Activated CD8-positive, alpha-beta memory T cell treated with anti-CD3 and anti-CD28 coated beads for 4 hours (primary cell): ENCODE measurements around the gene TENT5C.

ENCODE experiments used
- DNase-seq, 2 donors: peaks; one replicate each; pipeline ENCODE4 v3.0.0-alpha.2; 2020; ENCODE audit warnings: low read depth in 2 of 2

TENT5C gene

DNA sequence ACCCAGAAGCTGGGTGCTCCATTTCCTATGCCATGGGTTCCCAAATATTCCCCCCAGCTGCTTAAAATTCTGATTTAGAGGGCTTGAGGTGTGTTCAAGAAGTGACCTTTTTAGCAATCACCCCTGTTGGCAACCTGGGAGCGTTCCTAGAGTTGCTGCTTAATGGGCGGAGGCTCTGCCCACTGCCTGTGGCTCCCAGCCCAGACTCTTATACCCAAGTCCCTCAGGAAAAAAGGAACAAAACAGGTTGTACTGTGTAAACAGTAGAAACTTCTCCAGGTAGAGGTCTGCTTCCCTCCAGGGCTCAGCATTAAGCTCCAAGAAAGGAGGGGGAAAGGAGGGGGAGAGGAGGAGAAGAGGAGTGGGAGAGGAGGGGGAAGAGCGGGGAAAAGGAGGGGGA, 14.6 kb upstream of the TENT5C start:
- no peak for DNase-seq

GRCh38 chr1:117592155-117592554, 13.7 kb upstream of the TENT5C start:
- no peak for DNase-seq

GRCh38 chr1:117594261-117594990, 11.4 kb upstream of the TENT5C start:
- no peak for DNase-seq

DNA sequence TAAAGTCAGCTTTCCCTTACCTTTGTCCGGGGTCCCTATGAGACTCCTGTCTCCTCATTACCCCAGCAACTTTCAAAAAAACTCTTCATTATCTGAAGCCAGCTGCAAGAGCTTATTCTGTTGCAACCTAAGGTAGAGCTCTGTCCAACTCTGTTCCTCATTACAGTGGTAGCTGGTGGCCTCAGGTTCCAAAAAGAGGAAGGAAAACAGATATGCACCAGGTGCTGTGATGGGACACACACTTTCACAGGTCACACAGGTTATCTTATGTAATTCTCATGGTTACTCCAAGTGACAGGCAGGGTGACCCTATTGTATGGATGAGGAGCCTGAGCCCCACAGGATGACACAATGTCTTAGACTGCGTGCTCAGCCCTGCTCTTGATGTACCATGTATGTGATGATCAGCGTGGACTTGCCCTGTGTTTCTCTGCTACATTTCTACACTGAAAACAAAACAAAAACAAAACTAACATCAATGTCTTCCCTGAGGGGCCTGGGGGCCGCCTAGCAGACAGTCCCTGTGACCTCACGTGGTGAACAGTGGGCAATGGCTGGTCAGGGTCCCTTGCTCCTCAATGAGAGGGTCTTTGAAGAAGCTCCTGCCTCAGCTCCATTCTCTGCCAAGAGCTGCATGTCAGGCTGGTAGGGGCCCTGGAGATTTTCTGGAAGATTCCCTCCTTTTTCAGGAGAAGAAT, 9.7 kb upstream of the TENT5C start:
- no peak for DNase-seq

GRCh38 chr1:117598489-117598888, 7.4 kb upstream of the TENT5C start:
- no peak for DNase-seq

GRCh38 chr1:117599286-117600221, 6.3 kb upstream of the TENT5C start:
- no peak for DNase-seq

GRCh38 chr1:117600325-117600943, 5.4 kb upstream of the TENT5C start:
- no peak for DNase-seq

GRCh38 chr1:117600966-117601365, 4.9 kb upstream of the TENT5C start:
- no peak for DNase-seq

GRCh38 chr1:117602862-117603261, 3.0 kb upstream of the TENT5C start:
- no peak for DNase-seq

GRCh38 chr1:117605164-117605773, 579 bp upstream of the TENT5C start:
- no peak for DNase-seq

DNA sequence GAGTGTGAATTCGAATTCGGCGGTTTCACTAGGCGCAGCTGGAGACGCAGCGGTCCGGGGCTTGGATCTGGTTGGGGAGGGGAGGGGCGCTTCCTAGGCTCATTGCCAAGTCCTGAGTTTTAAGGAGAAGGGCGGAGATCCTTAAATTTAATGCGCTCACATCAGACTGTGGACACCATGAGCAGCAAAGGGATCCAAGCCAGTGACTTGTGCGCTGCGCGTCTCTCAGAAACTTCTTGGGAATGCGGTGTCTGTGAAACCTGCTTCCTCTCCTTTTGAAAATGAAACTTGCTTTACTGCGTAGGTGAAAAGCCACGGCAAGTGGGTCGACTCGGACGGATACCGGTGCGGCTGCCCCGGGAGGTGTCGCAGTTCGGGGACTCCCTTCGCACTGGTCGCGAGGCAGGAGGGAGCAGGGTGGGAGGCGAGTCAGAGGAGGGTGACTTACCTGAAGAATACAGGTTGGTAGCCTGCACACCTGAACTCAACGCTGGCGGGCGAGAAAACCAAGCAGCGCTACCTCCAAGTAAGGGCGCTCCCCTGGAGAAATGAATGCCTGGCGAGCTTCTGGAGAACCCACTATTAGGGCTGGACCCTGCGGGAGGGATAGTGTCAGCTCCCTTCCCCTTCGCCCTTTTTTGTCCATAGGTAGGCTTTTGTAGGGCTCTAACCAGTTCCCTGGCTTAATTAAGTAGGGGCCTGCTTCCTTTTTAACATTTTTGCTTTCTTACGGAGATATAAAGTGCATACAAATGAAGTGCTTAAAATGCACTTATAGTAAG, 992 bp downstream of the TENT5C start:
- peak; percentile 29 to 42 for DNase-seq

DNA sequence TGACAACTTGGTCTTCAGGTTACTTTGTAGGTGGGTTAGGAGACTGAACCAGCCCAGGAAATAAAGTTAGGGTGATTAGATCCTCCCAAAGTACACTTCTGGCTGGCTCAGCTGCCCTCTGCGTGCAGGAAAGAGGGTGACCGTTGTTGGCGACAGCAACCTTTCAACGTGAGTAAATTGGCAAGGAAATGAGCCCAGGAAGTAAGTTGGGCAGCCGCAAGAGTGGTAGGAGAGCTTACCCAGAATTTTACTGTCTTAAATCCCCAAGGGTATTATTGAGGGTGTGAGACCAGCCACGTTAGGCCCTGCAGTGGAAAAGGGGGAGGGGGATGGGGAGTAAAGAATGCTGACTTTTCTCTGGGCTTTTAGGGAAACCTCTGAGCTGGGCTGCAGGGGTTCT, 1.6 kb downstream of the TENT5C start:
- peak in 1 of 2 donors; percentile 8 for DNase-seq

DNA sequence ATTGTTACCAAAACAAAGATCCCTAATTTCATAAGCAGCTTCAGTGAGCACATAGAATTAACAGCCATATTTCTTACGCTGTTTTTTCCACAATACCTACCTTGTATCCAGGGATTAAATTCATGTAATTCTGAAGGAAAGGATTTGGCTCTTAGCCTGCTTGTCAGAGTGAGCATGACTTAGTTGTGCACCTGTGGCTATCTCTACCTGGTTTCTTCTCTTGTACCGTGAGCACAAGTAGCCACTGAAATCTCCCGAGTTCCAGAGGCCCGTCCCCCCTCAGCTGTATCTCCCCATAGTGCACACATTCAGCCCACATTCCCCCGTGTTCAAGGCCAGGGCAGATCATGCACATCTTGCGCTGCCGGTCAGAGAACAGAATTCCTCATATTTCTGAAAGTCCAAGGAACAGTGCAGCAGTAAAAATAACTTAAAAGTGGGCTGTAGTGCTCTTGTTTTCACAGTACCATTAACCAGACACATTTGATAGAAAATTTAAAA, 2.3 kb downstream of the TENT5C start:
- DNase-seq = no peak

DNA sequence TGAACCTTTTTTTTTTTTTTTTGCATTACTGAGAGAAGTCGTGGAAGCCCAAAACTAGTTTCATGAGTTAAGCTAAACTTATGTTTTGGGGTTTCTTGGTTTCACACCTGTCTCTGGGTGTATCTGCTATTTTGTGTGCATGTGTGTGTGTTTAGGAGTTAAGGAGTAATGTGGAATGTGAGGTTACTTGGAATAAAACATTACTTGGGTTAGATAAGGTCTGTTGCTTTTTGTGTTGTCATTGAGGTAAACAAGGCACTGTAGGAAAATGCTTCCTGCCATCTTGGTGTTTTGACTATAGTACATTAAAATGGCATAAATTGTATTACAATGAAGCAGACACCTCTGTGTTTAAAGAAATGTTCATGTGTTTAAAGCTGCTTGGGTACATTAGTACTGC, 2.9 kb downstream of the TENT5C start:
- no peak for DNase-seq

GRCh38 chr1:117609471-117609911, 3.6 kb downstream of the TENT5C start:
- no peak for DNase-seq

DNA sequence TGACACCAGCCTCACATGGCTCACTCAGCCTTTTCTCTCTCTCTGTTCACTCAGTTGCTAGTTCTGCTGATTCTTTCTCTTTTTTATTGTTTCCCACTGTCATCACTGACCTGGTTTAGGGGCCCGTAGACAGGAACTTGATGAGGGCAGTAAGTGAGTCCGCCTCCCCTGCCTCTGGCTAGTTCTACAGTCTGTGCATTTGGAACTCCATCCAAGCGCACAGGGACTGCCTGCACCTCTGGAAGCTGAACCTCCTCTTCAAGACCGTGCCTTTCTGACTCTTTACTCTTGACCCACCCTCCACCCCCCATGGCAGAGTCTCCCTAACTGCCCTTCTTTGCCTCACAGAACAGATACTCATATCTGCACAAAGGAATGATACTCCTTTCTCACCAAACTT, 4.2 kb downstream of the TENT5C start:
- no peak for DNase-seq

GRCh38 chr1:117611121-117611601, 5.3 kb downstream of the TENT5C start:
- DNase-seq = no peak

- DNase-seq = no peak
Measured at GRCh38 chr1:117611894-117612483, 6.1 kb downstream of the TENT5C start.

DNA sequence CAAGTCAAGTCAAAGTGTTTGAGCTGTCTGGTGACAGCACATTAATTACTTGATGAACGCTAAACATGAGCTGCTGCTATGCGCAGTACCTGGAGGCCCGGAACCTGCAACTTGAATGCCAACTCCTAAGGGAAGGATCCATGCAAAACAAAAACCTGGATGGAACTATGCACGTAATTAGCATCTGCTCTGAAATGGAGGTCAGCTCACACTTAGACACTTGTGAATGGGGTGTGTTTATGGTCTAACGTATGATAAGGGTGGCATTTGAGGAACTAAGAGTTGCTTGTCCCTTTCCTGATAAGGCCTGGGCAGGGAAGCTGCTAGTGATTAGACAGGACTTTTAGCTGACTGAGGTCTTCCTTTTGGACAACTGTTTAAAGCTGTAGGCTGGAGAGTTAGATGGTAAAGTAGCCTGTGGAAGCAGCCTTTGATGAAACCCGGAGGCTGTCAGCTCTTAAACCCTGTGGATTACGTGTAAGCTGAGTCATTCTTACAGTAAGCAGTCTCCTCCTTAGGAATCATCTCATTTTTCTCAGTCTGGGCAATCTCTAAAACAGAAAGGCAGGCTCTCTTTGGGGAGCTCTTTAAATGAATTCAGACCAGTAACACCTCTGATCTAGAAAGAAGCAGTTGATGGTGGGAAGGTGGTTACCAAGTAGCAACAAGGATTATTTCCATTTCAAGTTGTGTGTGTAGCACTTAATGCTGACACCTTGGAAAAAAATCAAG, 6.8 kb downstream of the TENT5C start:
- DNase-seq = no peak
